ENCODE data around the gene GAST. TPM values are rescaled to one million over a fixed set of nuclear protein-coding genes. Genes with fewer than 3 reads are reported as not detected.

The GAST gene
- total and polyA plus RNA-seq, 9 of the 15 experiments (the other 6 are each of a cell fraction or from before 2014, with no cell fraction given): not detected

- no peak for TF ChIP-seq GTF3C2 (IDR thresholded peaks at IDR 0.05; ENCODE audit: borderline replicate concordance, extremely low read depth, insufficient read length)
- TF ChIP-seq KLF16 (IDR thresholded peaks at IDR 0.05): peak; percentile 83
- TF ChIP-seq HNRNPK (IDR thresholded peaks at IDR 0.05; ENCODE audit: low read depth, low read length, poor library complexity, severe bottlenecking): no peak
- TF ChIP-seq CBX3 (IDR thresholded peaks at IDR 0.05; ENCODE audit: borderline replicate concordance in 1 of 2, low read length in 2 of 2): peak in 1 of 2 experiments; percentile 56; a peak in 1 of 3 replicates
- no peak for TF ChIP-seq TFAP4 (CRISPR knock-in tag; IDR thresholded peaks at IDR 0.05; ENCODE audit: borderline replicate concordance)
- peak; percentile 53; the same call in 1 of the 2 replicates for TF ChIP-seq ZNF24 (IDR thresholded peaks at IDR 0.05)
- TF ChIP-seq KLF13 (tag; IDR thresholded peaks at IDR 0.05; ENCODE audit: borderline replicate concordance, low read depth): 0 out of 2 replicates have a peak, but pooled peaks have one; percentile 24
- TF ChIP-seq RBM25 (IDR thresholded peaks at IDR 0.05; ENCODE audit: low read depth, low read length, severe bottlenecking): no peak
- peak; percentile 89 for TF ChIP-seq SOX6 (IDR thresholded peaks at IDR 0.05)
- TF ChIP-seq MLLT1 (IDR thresholded peaks at IDR 0.05): peak; percentile 10 to 89; a peak in 2 of 4 replicates
- TF ChIP-seq PATZ1 (CRISPR knock-in tag; IDR thresholded peaks at IDR 0.05; ENCODE audit: borderline replicate concordance): no peak
- TF ChIP-seq ASH1L (IDR thresholded peaks at IDR 0.05; ENCODE audit: borderline replicate concordance, low read depth, partially characterized antibody): no peak
- no peak for TF ChIP-seq KHSRP (IDR thresholded peaks at IDR 0.05)
- no peak for TF ChIP-seq NFIX (CRISPR knock-in tag; IDR thresholded peaks at IDR 0.05; ENCODE audit: low read depth)
- no peak for TF ChIP-seq ELK3 (CRISPR knock-in tag; IDR thresholded peaks at IDR 0.05)
- peak; percentile 91; the same call in 1 of the 2 replicates for TF ChIP-seq CTBP1 (IDR thresholded peaks at IDR 0.05; ENCODE audit: borderline replicate concordance)
- TF ChIP-seq PREB (CRISPR knock-in tag; IDR thresholded peaks at IDR 0.05): no peak
Measured at GRCh38 chr17:41678907-41679739, 33.0 kb upstream of the GAST start (continued).
